GM21447 (cell line): ENCODE data around the gene LCMT2.
"Not testable (repeated sequence)": the region's sequence is repeated elsewhere in the genome, so short reads cannot be mapped to it uniquely, and the experiment has no call there.

Source experiments
- ATAC-seq: cut with Tn5 transposase; IDR thresholded peaks from one replicate; pipeline ENCODE4 v1.9.1; 2021; ENCODE audit not compliant: unreplicated experiment

The LCMT2 gene

GRCh38 chr15:43316016-43316970 is 14.1 kb downstream of the LCMT2 start:
- no peak for ATAC-seq

GRCh38 chr15:43314171-43314570 is 16.2 kb downstream of the LCMT2 start:
- ATAC-seq = no peak

- ATAC-seq = no peak
Observed at GRCh38 chr15:43312378-43312777, 18.0 kb downstream of the LCMT2 start.

- ATAC-seq = no peak
Observed at GRCh38 chr15:43302205-43302817, 28.1 kb downstream of the LCMT2 start, which contains the start of gene TGM7. TSS of gene TGM7 (minus strand) at chr15:43302255.

GRCh38 chr15:43299884-43300283 is 30.5 kb downstream of the LCMT2 start:
- ATAC-seq = no peak

- ATAC-seq = no peak
Observed at GRCh38 chr15:43299411-43299810, 31.0 kb downstream of the LCMT2 start.

- no peak for ATAC-seq
Observed at GRCh38 chr15:43294091-43294706, 36.2 kb downstream of the LCMT2 start.

- no peak for ATAC-seq
Observed at GRCh38 chr15:43293432-43293831, 36.9 kb downstream of the LCMT2 start.

- ATAC-seq = no peak
Observed at GRCh38 chr15:43292375-43293078, 37.8 kb downstream of the LCMT2 start.

- ATAC-seq = not testable (repeated sequence)
Observed at GRCh38 chr15:43289656-43290055, 40.7 kb downstream of the LCMT2 start.

GRCh38 chr15:43287254-43287653 is 43.1 kb downstream of the LCMT2 start:
- no peak for ATAC-seq

- ATAC-seq = no peak
Observed at GRCh38 chr15:43286074-43286473, 44.3 kb downstream of the LCMT2 start.

- no peak for ATAC-seq
Observed at GRCh38 chr15:43285609-43286037, 44.8 kb downstream of the LCMT2 start.

- ATAC-seq = no peak
Observed at GRCh38 chr15:43283526-43283925, 46.8 kb downstream of the LCMT2 start.

- ATAC-seq = no peak
Observed at GRCh38 chr15:43281926-43282602, 48.3 kb downstream of the LCMT2 start.

GRCh38 chr15:43280996-43281395 is 49.4 kb downstream of the LCMT2 start:
- no peak for ATAC-seq

GRCh38 chr15:43279496-43279895 is 50.9 kb downstream of the LCMT2 start:
- ATAC-seq = no peak

GRCh38 chr15:43278869-43279268 is 51.5 kb downstream of the LCMT2 start:
- ATAC-seq = no peak

- ATAC-seq = no peak
Observed at GRCh38 chr15:43277901-43278300, 52.5 kb downstream of the LCMT2 start.

GRCh38 chr15:43277231-43277823 is 53.0 kb downstream of the LCMT2 start:
- no peak for ATAC-seq
